Hepatic stellate cell (primary cell): ENCODE data around the gene KRT73.

ENCODE experiments used
- DNase-seq: peaks from one replicate; pipeline ENCODE4 v3.0.0; 2011; ENCODE audit warnings: low spot score

The KRT73 gene

GRCh38 chr12:52617403-52617785, 965 bp downstream of the KRT73 start:
- no peak for DNase-seq

DNA sequence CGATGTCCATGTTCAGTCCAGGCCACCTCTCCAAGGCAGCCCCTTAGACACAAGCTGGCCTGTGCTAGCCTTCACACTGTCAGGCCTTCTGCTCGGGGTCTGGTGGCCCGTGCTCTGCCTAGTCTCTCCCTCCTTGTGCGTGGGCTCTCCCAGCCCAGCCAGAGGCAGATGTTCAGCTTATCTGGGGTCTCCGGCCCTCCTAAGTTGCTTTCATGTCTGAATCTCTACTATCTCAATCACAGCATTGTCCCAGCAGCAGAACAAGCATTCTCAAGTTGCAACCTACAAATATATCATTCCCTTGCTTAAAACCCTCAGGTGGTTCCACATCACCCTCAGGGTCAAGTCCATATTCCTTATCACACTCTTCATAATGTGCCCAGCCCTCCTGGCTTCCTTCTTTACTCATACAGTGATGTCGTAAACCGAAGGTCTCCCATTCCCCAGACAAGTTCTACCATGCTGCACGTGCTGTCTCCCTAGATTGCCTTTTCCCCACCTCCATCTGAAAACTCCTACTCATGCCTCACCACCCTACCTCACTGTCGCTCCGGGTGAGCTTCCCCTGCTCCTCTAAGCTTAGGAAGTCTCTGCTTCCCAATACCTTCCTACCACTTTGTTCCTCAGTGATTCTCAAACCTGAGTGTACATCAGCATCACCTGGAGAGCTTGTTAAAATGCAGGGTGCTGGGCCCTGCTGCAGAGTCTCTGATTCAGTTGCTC, 1.5 kb downstream of the KRT73 start:
- DNase-seq = no peak

DNA sequence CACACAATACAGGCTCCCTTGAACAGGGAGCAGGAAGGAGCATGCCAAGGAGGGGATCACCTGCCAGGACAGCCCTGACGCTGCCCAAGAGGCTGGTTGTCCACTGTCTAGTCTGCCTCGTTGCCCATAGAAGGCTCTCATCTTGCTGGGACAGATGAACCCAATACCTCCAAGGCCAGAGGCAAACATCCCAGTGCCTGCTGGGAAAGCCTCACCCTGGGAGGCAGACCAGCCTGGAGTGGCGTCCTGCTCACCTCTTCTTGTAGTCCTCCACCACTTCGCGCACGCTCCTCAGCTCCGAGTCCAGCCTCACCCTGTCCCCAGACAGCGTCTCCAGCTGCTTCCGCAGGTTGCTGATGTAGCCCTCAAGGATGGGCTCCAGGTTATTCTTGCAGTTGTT, 2.4 kb downstream of the KRT73 start:
- no peak for DNase-seq

DNA sequence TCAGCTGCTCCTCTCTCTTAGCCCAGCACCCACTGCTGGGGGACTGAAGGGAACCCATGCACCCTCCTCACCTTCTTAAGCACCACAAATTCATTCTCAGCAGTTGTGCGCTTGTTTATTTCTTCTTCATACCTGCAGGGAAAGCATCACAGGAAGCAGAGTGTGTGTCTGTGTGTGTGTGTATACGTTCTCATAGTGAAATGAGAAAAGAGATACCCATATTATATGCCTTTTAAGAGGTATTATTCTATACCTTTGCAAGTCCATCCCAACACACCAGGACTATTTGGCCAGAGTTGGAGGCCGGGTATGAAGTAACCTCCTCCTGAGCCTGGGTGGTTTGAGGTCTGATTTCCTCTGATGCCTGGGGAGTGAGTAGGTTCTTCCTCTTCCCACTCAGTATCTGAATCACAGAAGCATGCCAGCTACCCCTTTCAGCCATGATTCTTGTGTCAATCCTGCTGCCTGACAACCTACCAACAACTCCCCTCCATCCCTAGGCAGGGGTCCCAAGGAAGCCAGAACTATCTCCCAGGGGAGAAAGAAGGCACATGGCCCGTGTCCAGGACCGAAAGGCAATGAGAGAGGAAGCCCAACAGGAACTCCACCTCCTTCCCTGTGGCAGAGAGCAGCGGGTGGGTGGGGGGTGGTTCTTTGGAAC, 3.0 kb downstream of the KRT73 start:
- DNase-seq = no peak

DNA sequence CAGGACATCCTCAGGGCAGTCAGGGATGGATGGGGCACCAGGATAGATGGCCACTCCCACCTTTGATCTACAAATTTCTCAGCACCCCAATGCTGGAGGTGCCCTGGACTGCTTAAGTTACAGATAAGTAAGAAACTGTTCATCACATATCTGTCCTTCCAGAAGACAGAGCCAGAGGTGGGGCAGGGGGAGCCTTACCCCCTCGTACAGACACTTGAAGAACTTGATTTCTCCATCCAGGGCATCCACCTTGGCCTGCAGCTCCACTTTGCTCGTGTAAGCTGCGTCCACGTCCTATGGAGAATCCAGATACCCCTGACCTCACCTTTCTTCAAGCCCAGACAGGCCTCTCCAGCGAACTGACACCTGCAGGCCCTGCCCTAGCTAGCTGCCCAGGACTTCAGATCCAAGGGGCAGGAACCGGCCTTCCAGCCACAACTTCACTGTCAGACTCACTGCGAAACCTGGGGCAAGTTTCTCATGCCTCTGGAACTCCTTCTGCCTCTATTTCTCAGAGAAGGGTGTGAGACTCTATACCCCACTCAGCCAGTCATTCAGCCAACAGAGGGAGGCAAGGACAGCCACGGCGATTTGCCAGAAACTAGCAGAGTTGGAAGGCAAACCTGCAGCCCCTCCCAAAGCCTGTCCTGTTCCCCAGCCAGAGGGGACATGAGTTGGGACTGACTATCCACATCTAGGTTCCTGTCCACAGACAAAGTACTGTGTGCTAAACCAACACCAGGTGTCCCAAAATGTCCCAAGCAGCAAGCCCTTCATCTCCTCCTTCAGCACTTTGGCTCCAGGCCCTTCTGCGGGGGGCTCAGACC, 3.8 kb downstream of the KRT73 start:
- no peak for DNase-seq

- no peak for DNase-seq
Measured at GRCh38 chr12:52613384-52614030, 4.9 kb downstream of the KRT73 start.

DNA sequence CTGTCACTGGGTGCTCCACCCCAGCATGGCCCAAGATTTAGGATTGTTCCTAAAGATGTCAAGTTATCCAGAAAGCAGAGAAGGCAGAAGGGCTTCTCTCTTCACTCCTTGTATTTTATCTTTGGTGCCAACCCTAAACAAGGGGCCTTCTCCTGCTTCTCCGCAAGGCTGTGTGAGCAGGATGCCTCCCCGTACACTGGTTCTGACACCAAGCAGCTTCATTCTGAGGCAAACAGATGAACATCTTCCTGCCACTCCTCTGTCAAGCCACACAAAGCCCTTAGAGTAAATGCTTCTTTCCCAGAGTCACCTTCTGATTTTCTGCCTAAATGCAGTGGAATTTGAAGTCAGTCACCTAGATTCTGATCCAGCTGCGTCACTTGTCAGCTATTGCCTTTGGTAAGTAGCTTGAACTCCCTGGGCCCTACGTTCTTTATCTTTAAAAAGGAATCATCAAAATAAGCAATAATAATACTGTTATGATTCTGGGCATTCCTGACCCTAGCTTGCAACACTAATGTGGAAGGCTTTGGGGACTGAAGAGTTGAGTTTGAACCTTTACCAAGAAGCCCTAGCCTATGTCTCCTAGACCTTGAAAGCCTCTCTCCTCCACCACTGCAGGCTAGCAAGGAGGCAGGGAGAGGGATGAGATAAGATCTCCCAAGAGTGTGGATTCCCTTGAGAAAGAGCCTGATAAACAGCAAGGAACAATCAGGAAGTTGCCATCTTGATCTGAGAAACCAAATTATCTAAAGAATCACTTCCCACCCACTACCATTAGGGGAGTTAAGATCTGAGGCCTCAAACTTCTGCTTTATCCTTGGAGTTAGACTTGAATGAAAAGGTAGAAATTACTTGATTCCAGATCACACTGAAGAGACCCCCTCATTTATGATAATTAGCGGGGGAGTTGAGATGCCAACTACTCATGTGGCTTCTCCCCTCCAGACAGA, 5.7 kb downstream of the KRT73 start:
- no peak for DNase-seq

DNA sequence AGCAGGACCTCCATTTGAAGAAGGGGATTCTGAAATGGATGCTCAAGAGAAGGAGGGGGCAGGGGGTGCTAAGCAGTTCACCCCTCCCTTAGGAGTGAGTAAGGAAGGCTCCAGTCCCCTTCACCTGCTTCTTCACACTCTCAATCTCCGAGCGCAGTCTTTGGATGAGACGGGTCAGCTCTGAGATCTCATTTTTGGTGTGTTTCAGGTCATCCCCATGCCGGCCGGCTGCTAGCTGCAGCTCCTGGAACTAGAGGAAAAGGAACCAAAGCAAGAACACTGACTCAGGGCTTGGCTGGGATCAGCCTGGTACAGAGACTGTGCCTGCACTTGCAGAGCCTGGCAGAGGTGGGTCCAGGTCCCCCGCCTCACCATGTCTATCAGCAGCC, 7.3 kb downstream of the KRT73 start:
- no peak for DNase-seq

- no peak for DNase-seq
Measured at GRCh38 chr12:52608826-52609630, 9.3 kb downstream of the KRT73 start.

DNA sequence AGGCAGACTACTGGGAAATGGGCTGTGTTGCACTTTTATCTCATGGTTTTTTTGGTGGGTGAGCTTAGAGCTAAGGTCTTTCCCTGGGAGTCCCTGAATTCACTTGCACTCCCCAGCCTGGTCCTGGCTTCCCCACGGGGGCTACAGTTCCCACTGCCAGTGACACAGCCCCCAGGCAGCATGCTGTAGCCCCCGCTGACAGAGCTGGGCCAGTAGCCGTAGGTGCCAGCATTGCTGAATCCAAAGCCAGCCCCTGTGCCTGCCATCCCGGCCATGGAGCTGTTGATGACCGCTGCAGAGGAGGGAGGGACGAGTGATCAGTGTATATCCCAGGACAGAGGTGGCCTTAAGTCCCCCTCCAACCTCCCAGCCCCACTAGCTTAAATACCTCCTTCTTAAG, 10.2 kb downstream of the KRT73 start:
- DNase-seq = no peak

GRCh38 chr12:52607314-52607713, 11.0 kb downstream of the KRT73 start:
- no peak for DNase-seq

GRCh38 chr12:52606581-52607218, 11.7 kb downstream of the KRT73 start:
- DNase-seq = no peak

- DNase-seq = no peak
Measured at GRCh38 chr12:52606096-52606495, 12.3 kb downstream of the KRT73 start.

DNA sequence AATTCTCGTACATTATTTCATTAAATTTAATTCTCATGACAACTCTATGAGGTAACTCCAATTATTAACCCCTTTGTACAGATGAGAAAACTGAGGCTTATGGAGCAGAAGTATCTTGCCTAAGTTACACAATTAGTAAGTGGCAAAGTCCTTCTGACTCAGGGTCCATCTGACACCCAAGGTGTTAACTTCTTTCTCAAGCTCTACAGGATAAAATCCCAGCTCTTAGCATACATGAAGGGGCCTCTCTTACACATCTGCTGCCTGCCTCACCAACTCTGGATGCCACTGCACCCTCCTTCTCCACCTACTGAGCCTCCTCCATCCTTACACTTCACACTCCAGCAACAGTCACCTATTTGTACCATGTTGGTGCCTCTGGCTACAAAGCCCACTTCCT, 12.8 kb downstream of the KRT73 start:
- no peak for DNase-seq

DNA sequence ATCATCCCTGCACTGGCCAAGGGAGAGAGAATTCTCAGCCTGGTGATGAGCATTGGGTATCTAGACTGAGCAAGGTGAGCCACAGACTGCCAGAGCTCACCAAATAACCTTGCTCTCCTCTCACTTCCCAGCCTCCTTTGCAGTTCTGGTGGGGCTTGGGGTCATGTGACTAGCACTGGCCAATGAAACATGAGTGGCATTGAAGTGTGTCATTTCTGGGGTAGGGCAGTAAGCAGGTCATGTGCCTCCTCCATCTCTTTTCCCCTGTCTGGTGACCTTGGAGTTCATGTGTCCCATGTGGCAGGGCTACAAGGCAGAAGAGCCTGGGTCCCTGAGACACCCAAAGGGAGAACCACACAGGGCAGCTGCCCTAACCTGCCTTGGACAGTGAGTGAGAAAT, 13.5 kb downstream of the KRT73 start:
- no peak for DNase-seq

- DNase-seq = no peak
Measured at GRCh38 chr12:52603314-52603713, 15.0 kb downstream of the KRT73 start.

- no peak for DNase-seq
Measured at GRCh38 chr12:52602552-52602951, 15.8 kb downstream of the KRT73 start.

GRCh38 chr12:52601671-52602070, 16.7 kb downstream of the KRT73 start:
- DNase-seq = no peak

DNA sequence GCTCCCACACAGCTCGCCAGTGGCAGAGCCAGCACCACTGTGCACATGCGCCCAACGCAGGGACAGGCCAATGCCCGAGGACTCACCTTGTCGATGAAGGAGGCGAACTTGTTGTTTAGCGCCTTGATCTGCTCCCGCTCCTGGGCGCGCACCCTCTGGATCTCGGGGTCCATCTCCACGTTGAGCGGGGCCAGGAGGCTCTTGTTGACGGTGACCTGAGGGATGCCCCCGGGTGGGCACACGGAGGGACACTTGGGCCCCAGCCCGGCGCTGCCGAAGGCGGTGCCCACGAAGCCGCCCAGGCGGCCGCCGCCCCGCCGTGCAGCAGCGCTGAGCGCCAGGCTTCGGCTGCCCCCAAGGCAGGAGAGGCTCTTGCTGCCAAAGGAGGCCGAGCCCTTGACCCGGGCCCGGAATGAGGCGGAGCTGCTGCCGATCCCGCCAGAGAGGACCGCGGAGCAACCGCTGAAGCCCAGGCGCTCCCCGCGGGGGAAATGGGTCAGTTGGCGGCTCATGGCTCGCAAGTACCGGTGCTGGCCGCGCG, 17.3 kb downstream of the KRT73 start, which contains the start of gene KRT72:
KRT72 (minus strand) TSS at position 523 of the 541 bp plus-strand sequence; CDS start at position 512, 11 bp downstream.
- DNase-seq = no peak

DNA sequence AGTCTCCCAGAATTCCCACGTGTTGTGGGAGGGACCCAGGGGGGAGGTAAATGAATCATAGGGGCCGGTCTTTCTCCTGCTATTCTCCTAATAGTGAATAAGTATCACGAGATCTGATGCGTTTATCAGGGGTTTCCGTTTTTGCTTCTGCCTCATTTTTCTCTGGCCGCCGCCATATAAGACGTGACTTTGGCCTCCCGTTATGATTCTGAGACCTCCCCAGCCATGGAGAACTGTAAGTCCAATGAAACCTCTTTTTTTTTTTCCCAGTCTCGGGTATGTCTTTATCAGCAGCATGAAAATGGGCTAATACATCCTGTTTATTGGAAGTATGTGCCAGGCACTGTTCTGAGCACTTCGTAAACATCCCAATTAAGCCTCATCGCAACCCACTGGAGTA, 17.9 kb downstream of the KRT73 start:
- DNase-seq = no peak
